T-helper 1 cell treated with Interleukin-12 subunit alpha and Interleukin-12 subunit beta and Interleukin-4 antibody, amounts not matched to agents 30 μg/mL and 1 μg/mL, for 36 hours (primary cell): ENCODE measurements around the gene CMTR2.
"Not testable (repeated sequence)": the region's sequence is repeated elsewhere in the genome, so short reads cannot be mapped to it uniquely, and the experiment has no call there.

ENCODE experiments used
- H3K27ac Mint-ChIP-seq: one replicate; pipeline ENCODE4 v1.8.0; 2021; ENCODE audit warnings: mild to moderate bottlenecking, mixed read lengths
- H3K27me3 Mint-ChIP-seq: one replicate; pipeline ENCODE4 v1.8.0; 2021; ENCODE audit warnings: low read depth, mixed read lengths
- H3K36me3 Mint-ChIP-seq: one replicate; pipeline ENCODE4 v1.8.0; 2021; ENCODE audit warnings: low read depth, mixed read lengths
- H3K4me1 Mint-ChIP-seq: one replicate; pipeline ENCODE4 v1.8.0; 2021; ENCODE audit warnings: low read depth, mixed read lengths
- H3K4me3 Mint-ChIP-seq: one replicate; pipeline ENCODE4 v1.8.0; 2021; ENCODE audit warnings: mild to moderate bottlenecking, moderate library complexity, mixed read lengths
- H3K9me3 Mint-ChIP-seq: one replicate; pipeline ENCODE4 v1.8.0; 2021; ENCODE audit warnings: mixed read lengths

Gene CMTR2

DNA sequence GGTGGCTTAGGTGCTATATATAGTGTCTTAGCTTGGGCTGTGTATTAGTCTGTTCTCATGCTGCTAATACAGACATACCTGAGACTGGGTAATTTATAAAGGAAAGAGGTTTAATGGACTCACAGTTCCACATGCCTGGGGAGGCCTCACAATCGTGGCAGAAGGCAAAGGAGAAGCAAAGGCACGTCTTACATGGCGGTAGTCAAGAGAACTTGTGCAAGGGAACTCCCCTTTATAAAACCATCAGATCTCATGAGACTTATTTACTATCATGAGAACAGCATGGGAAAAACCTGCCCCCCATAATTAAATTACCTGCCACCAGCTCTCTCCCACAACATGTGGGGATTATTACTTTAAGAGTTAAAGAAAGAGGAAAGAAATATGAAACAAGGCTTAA lies 2.9 kb upstream of the CMTR2 start:
- peaks cover 12% of the 10 kb centered on the region for H3K27me3 Mint-ChIP-seq
- H3K9me3 Mint-ChIP-seq = not testable (repeated sequence)

DNA sequence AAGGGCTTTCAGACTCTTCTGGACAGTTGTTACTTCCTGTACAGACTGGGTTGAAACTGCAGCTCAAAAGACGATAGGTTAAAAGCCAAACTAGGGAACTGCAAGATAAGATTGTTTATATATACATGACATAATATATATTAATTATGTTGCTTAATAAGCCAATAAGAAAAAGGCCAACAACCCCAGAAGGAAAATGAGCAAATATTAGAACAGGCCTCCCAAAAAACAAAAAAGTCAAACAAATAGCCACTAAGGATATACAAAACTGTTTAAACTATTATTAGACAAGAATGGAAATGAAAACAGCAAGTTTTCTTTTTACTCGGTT lies 495 bp upstream of the CMTR2 start:
- Mint-ChIP-seq H3K36me3 (peaks cover 21% of the 10 kb centered on the region), H3K4me1 (peaks cover 9% of the 10 kb centered on the region), H3K9me3 (no peaks in the 10 kb centered on the region), H3K27me3 (peaks cover 12% of the 10 kb centered on the region), H3K27ac (peak overlapping the region; percentile 74), H3K4me3 (peak overlapping the region; percentile 90)

More for the DNA sequence above, 2.9 kb upstream of the CMTR2 start:
- not testable (repeated sequence) for H3K36me3 Mint-ChIP-seq, H3K27ac Mint-ChIP-seq, H3K4me3 Mint-ChIP-seq, H3K4me1 Mint-ChIP-seq

DNA sequence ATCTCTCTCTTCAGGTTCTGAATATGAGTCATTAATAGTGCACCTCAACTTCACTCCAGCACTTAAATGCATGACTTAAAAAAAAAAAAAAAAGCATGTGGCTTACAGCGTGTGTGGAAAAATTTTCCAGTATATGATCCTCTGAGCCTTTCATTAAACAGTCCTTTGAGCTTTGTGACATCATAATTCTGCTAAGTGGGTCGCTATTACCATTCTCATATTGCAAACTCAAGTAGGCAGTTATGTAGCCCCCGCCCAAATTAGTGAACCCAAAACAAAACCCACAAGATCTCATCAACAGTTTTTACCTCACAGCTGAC lies 672 bp downstream of the CMTR2 start:
- Mint-ChIP-seq H3K27me3 (peaks cover 12% of the 10 kb centered on the region), H3K36me3 (peaks cover 28% of the 10 kb centered on the region)

DNA sequence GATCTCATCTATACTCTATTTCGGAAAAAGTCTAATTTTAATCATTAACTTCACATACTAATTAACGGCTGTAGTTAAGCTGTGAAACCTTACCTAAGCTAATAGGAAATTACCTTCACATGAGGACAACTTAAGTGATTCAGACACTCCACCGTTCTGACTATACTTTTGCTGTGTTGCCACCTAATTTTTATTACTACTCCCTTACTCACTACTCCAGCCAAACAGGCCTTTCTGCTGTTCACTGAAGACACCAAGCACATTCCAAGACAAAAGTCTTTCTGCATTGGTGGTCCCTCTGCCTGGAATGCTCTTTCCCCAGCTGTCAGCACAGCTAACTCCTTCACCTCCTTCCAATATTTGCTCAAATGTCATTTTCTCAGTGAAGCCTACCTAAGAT lies 1.3 kb downstream of the CMTR2 start:
- H3K4me1 Mint-ChIP-seq = peaks cover 12% of the 10 kb centered on the region
- H3K4me3 Mint-ChIP-seq = peak overlapping the region; percentile 90
- peaks cover 31% of the 10 kb centered on the region for H3K36me3 Mint-ChIP-seq
- no peak overlapping the region for H3K27ac Mint-ChIP-seq
- H3K27me3 Mint-ChIP-seq = peaks cover 12% of the 10 kb centered on the region
- no peaks in the 10 kb centered on the region for H3K9me3 Mint-ChIP-seq

More for the DNA sequence above, 672 bp downstream of the CMTR2 start:
- peaks cover 11% of the 10 kb centered on the region for H3K4me1 Mint-ChIP-seq
- H3K27ac Mint-ChIP-seq = peak overlapping the region; percentile 74
- peak overlapping the region; percentile 90 for H3K4me3 Mint-ChIP-seq
- no peaks in the 10 kb centered on the region for H3K9me3 Mint-ChIP-seq

DNA sequence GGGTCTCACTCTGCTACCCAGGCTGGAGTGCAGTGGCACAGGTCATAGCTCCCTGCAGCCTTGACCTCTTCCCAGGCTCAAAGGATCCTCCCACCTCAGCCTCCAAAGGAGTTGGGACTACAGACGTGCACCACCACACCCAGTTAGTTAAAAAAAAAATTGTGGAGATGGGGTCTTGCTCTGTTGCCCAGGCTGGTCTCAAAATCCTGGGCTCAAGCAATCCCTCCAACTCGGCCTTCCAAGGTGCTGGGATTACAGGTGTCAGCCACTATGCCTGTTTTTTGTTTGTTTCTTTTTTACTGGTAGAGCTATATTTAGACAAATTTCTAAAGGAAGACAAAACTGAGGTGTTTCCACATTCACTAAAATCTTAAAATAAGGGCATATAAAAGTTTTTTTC lies 1.7 kb downstream of the CMTR2 start:
- Mint-ChIP-seq H3K27ac (no peak overlapping the region), H3K36me3 (peaks cover 33% of the 10 kb centered on the region), H3K9me3 (no peaks in the 10 kb centered on the region), H3K4me1 (peaks cover 14% of the 10 kb centered on the region), H3K4me3 (no peak overlapping the region), H3K27me3 (peaks cover 8% of the 10 kb centered on the region)

DNA sequence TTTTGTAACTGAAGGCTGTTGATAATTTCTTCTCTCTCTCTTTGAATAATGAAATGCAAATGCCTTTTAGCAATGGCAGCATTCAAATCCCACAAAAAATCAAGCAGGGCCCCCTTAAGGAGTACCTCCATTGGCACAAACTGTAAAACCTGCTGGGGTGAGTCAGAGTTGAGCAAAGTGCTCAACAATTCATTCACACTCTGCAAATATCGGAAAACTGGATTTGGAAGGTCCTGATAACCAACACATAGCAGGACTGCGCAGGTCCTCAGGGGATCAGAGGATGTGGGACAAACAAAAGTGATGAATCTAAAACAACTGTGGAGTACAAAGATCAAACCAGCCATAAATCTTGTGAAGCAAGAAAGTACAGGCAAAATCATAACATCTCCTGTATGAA lies 5.6 kb downstream of the CMTR2 start:
- H3K27me3 Mint-ChIP-seq = no peaks in the 10 kb centered on the region
- H3K4me1 Mint-ChIP-seq = peaks cover 12% of the 10 kb centered on the region
- peaks cover 40% of the 10 kb centered on the region for H3K36me3 Mint-ChIP-seq
- no peak overlapping the region for H3K4me3 Mint-ChIP-seq
- no peaks in the 10 kb centered on the region for H3K9me3 Mint-ChIP-seq
- no peak overlapping the region for H3K27ac Mint-ChIP-seq

DNA sequence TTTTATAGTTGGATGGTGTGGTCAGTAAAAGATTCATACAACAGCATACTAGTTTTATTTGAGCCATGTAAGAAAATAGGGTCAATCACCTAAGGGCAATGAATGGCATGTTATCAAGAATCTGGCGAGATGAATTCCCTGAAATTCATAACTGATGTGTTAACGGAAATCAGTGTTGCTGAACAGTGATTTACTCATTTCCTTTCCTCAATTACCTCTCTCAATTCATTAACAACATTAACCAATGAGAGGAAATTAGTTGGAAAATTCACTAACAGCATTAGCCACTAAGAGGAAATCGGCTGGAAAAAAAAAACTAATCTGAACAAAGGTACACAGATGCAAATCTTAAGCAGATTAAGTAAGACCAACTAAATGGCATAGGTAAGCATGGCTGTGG lies 6.3 kb downstream of the CMTR2 start:
- H3K27ac Mint-ChIP-seq = no peak overlapping the region

DNA sequence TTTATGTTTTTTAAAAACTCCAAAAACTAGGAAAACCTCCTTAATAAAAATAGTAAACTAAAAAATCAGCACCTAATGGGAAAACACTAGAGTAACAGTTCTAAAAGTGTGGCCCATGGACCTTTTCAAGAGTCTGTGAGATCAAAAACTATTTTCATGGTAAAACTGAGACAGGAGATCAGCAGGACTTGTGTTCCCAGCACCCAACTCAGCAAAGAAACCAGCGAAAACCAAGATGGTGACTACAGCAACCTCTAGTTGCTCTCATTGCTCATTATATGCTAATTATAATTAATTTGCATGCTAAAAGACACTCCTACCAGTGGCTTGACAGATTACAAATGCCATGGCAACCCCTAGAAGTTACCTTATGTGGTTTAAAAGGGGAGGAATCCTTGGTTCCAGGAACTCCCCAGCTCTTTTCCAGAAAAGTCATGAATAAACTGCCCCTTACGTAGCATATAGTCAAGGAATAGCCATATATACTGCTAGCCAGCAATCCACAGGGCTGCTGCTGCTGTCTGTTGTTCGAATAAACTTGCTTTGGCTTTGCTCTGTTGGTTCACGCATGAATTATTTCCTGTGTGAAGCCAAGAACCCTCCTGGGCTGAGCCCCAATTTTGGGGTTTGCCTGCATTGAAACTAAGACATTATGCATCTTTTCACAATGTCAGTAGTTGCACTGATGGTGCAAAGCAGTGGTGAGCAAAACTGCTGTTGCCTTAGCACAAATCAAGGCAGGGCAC lies 12.4 kb downstream of the CMTR2 start:
- Mint-ChIP-seq H3K4me1 (no peaks in the 10 kb centered on the region), H3K36me3 (peaks cover 6% of the 10 kb centered on the region), H3K9me3 (peaks cover 10% of the 10 kb centered on the region), H3K4me3 (no peak overlapping the region), H3K27ac (no peak overlapping the region), H3K27me3 (peaks cover under 1% of the 10 kb centered on the region)

More for the DNA sequence above, 6.3 kb downstream of the CMTR2 start:
- Mint-ChIP-seq H3K36me3 (peaks cover 35% of the 10 kb centered on the region), H3K4me3 (no peak overlapping the region), H3K27me3 (no peaks in the 10 kb centered on the region), H3K4me1 (peaks cover 6% of the 10 kb centered on the region), H3K9me3 (no peaks in the 10 kb centered on the region)

DNA sequence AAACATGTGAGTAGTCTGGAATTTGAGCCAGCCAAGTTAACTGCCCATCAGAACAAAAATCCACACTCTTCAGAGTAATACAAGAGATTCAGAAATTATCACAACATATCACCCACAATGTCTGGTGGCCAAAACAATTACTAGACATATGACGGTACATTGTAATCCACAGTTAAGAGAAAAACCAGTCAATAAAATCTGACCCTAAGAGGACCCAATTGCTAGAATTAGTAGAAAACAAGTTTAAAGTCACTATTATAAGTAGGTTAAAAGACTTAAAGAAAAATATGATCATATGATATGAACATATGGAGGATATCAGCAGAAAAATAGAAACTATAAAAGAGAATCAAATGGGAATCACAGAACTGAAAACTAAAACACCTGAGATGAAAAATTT lies 15.8 kb downstream of the CMTR2 start:
- Mint-ChIP-seq H3K9me3 (peaks cover 10% of the 10 kb centered on the region), H3K4me3 (no peak overlapping the region), H3K27me3 (peaks cover 18% of the 10 kb centered on the region), H3K36me3 (peaks cover 4% of the 10 kb centered on the region), H3K4me1 (no peaks in the 10 kb centered on the region), H3K27ac (no peak overlapping the region)

DNA sequence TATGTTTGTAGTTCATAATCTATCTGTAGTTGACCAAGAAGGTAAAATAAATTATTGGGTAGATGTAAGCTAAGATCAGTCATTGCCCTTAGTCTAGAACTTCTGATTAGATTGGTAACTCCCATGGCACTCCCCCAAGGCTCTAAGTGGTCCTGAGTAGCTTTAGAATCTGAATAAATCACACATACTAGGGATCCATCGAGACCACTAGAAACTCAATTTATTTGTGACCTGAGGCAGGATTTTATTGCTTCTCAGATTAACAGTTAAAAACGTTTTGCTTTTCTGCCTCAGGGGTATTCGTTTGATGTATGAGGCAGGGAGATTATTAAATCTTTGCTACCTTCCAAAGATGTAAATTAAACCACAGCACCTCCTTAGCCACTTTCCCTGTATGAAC lies 24.9 kb downstream of the CMTR2 start:
- Mint-ChIP-seq H3K27ac (no peak overlapping the region), H3K27me3 (peaks cover 20% of the 10 kb centered on the region), H3K9me3 (no peaks in the 10 kb centered on the region), H3K4me1 (no peaks in the 10 kb centered on the region), H3K4me3 (no peak overlapping the region), H3K36me3 (no peaks in the 10 kb centered on the region)

DNA sequence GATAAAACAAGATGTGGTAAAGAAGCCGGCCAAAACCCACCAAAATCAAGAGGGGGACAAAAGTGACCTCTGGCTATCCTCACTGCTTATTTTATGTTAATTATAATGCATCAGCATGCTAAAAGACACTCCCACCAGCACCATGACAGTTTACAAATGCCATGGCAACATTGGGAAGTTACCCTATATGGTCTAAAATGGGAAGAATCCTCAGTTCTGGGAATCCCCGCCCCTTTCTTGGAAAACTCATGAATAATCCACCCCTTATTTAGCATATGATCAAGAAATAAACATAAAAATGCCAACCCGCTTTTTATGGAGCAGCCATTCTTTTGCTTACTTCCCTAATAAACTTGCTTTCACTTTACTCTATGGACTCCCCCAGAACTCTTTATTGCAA lies 25.6 kb downstream of the CMTR2 start:
- H3K4me3 Mint-ChIP-seq = no peak overlapping the region
- no peak overlapping the region for H3K27ac Mint-ChIP-seq
- H3K9me3 Mint-ChIP-seq = no peaks in the 10 kb centered on the region
- peaks cover 20% of the 10 kb centered on the region for H3K27me3 Mint-ChIP-seq
- H3K4me1 Mint-ChIP-seq = peaks cover 3% of the 10 kb centered on the region
- H3K36me3 Mint-ChIP-seq = no peaks in the 10 kb centered on the region

DNA sequence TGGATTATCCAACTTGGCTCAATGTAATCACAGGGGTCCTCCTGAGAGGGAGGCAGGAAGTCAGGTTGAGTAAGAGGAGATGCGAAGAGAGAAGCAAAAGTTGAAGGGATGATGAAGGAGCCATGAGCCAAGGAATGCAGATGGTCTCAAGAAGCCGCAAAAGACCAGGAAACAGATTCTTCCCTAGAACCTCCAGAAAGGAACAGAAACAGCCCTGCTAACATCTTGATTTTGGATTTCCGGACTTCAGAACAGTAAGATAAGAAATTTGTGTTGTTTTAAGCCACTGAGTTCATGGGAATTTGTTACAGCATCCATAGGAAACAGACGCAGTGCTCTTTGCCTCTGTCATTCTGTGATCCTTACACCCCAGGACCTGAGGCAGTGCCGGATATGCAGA lies 26.8 kb downstream of the CMTR2 start:
- H3K27ac Mint-ChIP-seq = no peak overlapping the region
- no peaks in the 10 kb centered on the region for H3K36me3 Mint-ChIP-seq
- H3K4me1 Mint-ChIP-seq = peaks cover 3% of the 10 kb centered on the region

DNA sequence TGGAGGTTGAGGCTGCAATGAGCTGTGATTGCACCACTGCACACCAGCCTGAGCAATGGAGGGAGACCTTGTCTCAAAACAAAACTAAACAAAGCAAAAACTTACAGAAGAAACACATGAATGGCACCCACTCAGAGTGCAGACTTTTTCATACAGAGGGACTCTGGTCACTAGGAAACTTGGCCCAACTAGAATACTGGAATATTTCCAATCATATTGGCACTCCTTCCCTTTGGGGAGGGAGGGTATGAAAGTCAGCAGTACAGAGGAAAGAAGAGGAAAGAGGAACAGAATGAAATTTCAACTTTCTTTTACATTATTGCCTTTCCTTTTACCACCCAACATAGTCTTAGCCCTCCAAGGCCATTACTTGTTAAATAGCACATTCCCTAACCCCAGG lies 28.2 kb downstream of the CMTR2 start:
- Mint-ChIP-seq H3K27me3 (peaks cover 30% of the 10 kb centered on the region), H3K36me3 (no peaks in the 10 kb centered on the region), H3K27ac (no peak overlapping the region), H3K4me3 (no peak overlapping the region), H3K9me3 (no peaks in the 10 kb centered on the region), H3K4me1 (peaks cover 3% of the 10 kb centered on the region)

More for the DNA sequence above, 26.8 kb downstream of the CMTR2 start:
- H3K4me3 Mint-ChIP-seq = no peak overlapping the region
- peaks cover 21% of the 10 kb centered on the region for H3K27me3 Mint-ChIP-seq
- no peaks in the 10 kb centered on the region for H3K9me3 Mint-ChIP-seq

DNA sequence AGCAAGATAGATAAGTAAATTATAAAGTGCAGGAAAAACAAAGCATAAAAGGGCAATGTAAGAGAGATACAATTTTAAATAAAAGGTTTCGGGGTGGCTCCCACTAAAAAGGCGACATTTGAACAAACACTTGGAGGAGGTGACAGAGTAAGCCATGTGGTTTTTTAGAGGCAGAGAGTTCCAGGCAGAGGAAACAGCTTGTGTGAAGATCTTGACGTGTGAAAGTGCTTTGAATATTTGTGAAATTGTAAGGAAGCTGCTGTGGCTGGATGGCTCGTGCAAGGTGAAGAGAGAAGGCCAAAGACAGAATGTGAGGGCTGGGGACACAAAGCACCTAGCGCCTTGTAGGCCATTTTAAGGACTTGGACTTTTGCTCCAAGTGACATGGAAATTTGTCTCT lies 30.1 kb downstream of the CMTR2 start:
- Mint-ChIP-seq H3K36me3 (no peaks in the 10 kb centered on the region), H3K4me3 (no peak overlapping the region), H3K27me3 (peaks cover 30% of the 10 kb centered on the region), H3K27ac (no peak overlapping the region), H3K4me1 (peaks cover 3% of the 10 kb centered on the region), H3K9me3 (no peaks in the 10 kb centered on the region)

DNA sequence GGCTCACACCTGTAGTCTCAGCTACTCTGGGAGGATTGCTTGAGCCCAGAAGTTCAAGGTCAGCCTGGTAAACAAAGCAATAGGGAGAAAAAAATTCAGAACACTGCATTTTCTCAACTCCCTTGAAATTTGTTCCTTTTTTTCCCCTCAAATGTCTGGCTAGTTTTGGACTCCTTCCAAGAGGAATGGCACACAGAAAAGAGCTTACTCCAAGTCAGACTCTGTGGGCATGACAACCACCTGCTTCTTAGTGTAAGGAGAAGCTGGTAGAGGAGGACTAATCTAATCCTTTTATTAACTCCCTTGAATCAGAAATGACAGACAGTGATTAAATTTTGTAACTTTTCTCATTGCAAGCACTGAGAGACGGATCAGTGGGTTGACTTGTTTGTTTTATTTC lies 30.8 kb downstream of the CMTR2 start:
- Mint-ChIP-seq H3K4me3 (no peak overlapping the region), H3K27me3 (peaks cover 30% of the 10 kb centered on the region), H3K4me1 (peaks cover 3% of the 10 kb centered on the region), H3K36me3 (no peaks in the 10 kb centered on the region), H3K9me3 (no peaks in the 10 kb centered on the region), H3K27ac (no peak overlapping the region)

DNA sequence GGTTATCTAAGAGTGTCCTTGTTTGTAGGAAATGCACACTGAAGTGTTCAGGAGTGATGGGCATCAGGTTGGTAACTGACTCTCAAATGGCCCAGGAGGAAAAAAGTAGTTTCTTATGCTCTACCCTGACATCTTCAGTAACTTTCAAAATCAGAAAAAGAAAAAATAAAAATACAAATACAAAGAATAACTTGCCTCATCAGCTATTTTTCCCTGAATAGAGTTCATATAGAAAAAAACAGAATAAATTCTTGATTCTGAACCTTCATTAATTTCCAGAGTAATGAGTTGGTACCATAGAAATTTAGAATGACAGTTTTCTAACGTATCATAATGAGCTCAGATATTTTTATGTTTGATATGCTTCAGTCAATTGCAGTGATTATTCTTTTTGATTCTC lies 31.4 kb downstream of the CMTR2 start:
- H3K27ac Mint-ChIP-seq = no peak overlapping the region
- peaks cover 3% of the 10 kb centered on the region for H3K4me1 Mint-ChIP-seq
- peaks cover 27% of the 10 kb centered on the region for H3K27me3 Mint-ChIP-seq
- H3K36me3 Mint-ChIP-seq = no peaks in the 10 kb centered on the region
- H3K4me3 Mint-ChIP-seq = no peak overlapping the region
- H3K9me3 Mint-ChIP-seq = no peaks in the 10 kb centered on the region
